SKM-1 (cell line): Measurements from ENCODE around the gene DAB1.

Source experiments
- DNase-seq: peaks from one replicate; lab custom pipeline; 2025; ENCODE audit not compliant: unreplicated experiment; lab: John Stamatoyannopoulos, UW

Gene DAB1

GRCh38 chr1:56992318-56993125 is 431.3 kb downstream of the DAB1 start:
- no peak for DNase-seq

GRCh38 chr1:56991576-56991975 is 432.3 kb downstream of the DAB1 start:
- no peak for DNase-seq

GRCh38 chr1:56986397-56986796 is 437.5 kb downstream of the DAB1 start:
- no peak for DNase-seq

GRCh38 chr1:56985857-56986256 is 438.0 kb downstream of the DAB1 start:
- DNase-seq: no peak

GRCh38 chr1:56983484-56983883 is 440.4 kb downstream of the DAB1 start:
- no peak for DNase-seq

- no peak for DNase-seq
Observed at GRCh38 chr1:56979986-56980755, 443.7 kb downstream of the DAB1 start.

- no peak for DNase-seq
Observed at GRCh38 chr1:56978819-56979218, 445.0 kb downstream of the DAB1 start.

GRCh38 chr1:56977910-56978309 is 445.9 kb downstream of the DAB1 start:
- no peak for DNase-seq

GRCh38 chr1:56975446-56975845 is 448.4 kb downstream of the DAB1 start:
- DNase-seq: no peak

- DNase-seq: peak; percentile 59
Observed at GRCh38 chr1:56973923-56974742, 449.7 kb downstream of the DAB1 start.

GRCh38 chr1:56972976-56973375 is 450.9 kb downstream of the DAB1 start:
- no peak for DNase-seq

- DNase-seq: no peak
Observed at GRCh38 chr1:56970280-56970679, 453.6 kb downstream of the DAB1 start.

GRCh38 chr1:56968878-56969495 is 454.9 kb downstream of the DAB1 start:
- DNase-seq: no peak

- no peak for DNase-seq
Observed at GRCh38 chr1:56967900-56968832, 455.7 kb downstream of the DAB1 start.

- no peak for DNase-seq
Observed at GRCh38 chr1:56967355-56967754, 456.5 kb downstream of the DAB1 start.

- DNase-seq: no peak
Observed at GRCh38 chr1:56966698-56966999, 457.2 kb downstream of the DAB1 start.

GRCh38 chr1:56965916-56966697 is 457.8 kb downstream of the DAB1 start, which contains the start of gene C8B:
Gene C8B, minus strand, starts transcription at chr1:56966015. Its CDS starts 67 bp downstream, at chr1:56965948.
- DNase-seq: no peak

- DNase-seq: no peak
Observed at GRCh38 chr1:56965191-56965590, 458.7 kb downstream of the DAB1 start.

- DNase-seq: no peak
Observed at GRCh38 chr1:56964349-56965017, 459.4 kb downstream of the DAB1 start.
